Activated CD4-positive, alpha-beta T cell treated with anti-CD3 and anti-CD28 coated beads, Interleukin-2, amount 50 U/mL, for 4 hours (primary cell): ENCODE data around the gene NOTCH1.

Experiments used
- DNase-seq, 2 experiments: peaks; one replicate each; pipeline ENCODE4 v3.0.0-alpha.2; 2020

NOTCH1 gene

GRCh38 chr9:136530461-136531089 is 15.3 kb downstream of the NOTCH1 start:
- no peak for DNase-seq

DNA sequence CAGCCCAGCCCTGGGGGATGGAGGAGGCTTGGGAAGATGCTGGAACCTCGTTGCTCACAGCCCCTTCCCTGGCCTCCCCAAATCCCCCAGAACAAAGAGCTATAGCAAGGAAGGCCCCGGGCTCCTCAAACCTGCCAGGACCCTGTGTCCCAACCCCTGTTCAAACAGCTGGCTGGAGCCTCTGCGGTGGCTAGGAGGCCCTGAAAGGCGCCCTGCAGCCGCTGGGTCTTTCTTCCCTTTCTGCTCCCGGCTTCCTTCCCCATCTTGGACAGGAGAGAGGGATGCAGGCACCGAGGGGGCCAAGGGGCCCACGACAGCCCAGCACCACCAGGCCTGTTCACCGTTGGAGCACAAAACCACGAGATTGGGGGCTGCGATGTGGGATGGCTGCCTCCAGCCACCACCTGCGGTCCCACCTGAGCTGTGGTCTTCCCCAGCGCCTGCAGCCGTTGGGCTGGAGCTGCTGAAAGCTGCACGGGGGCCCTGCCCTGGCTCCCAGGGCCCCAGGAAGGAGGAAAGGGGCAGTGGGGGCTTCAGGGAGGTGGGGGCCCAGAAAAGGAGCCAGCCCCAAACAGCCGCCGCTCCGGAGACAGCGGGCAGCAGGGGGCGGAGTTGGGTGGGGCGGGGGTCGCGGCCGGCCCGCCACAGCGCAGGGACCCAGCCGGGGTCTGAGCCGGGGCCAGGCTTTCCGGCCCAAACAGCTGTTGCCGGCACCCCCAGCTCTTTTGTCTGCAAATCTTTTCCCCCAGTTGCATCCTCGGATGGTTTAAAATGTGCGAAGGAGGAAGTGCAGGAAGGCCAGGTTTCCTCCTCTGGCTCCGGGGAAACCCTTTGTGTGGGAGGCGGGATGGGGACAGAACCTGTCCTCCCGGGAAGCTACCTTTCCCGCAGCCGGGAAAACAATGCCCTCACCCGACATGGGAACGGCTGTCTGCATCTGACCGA is 16.1 kb downstream of the NOTCH1 start:
- no peak for DNase-seq

DNA sequence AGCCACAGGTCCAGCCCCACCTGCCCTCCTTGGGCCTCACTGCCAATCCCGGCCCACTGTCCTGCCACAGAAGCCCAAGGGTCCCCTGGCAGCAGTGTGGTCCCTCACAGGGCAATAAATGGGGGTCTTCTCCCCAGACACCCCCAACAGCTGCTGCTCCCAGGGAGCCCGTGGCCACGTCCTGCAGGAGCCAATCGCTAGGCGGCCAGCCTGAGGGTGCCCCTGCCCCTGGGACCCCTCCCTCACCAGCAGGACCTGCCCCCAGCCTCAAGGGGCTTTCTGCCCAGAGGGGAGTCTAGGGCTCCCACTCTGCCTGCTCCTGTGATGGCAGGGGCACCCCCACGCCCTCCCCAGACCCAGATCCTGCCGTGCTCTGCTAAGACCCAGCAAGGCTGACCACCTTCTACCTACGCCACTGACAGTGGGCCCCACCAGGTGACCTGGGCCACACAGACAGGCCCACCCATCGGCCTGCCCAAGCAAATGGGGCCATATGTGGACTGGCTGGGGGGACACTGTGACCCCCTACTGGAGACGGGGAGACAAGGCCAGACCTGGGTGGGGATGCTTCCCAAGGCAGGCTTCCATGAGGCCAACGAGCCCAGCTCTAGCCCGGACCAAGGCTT is 17.0 kb downstream of the NOTCH1 start:
- no peak for DNase-seq

DNA sequence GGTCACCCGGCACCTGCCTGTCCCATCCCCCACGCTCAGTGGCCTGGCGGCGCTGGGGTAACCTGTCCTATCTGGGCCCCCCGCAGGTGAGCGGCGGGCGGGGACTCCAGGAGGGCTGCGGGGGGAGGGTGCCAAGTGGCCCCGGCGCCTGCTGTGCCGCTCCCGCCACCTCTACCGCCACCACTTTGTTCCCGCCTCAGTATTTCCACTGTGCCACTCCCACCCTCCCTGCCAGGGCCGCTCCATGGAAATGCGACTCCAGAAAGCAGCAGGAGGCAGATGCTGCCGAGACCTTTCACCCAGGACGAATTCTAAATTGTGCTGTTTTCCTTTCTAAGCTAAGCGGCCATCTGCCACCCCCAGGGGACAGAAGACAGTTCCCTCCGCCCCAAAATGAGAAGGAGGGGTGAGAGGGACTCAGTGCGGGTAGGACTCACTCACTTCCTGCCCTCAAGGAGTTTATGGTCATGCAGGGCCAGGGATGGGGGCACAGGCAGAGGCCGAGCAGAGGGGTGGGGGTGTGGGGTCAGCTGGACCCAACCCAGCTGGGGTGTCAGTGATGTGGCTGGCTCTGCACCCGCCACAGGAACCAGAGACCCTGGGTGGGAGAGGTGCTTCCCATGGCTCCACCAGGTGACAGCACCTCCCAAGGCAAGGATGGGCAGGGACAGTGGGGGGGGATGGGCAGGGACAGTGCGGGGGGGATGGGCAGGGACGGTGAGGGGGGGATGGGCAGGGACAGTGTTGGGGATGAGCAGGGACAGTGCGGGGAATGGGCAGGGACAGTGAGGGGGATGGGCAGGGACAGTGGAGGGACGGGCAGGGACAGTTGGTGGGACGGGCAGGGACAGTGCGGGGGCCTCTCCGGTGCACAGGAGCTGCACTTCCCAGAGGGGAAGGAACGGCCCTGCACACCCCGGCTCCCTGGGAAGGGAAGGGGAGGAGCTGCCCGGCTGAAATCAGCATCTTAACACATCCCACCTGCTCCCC is 17.8 kb downstream of the NOTCH1 start:
- no peak for DNase-seq

DNA sequence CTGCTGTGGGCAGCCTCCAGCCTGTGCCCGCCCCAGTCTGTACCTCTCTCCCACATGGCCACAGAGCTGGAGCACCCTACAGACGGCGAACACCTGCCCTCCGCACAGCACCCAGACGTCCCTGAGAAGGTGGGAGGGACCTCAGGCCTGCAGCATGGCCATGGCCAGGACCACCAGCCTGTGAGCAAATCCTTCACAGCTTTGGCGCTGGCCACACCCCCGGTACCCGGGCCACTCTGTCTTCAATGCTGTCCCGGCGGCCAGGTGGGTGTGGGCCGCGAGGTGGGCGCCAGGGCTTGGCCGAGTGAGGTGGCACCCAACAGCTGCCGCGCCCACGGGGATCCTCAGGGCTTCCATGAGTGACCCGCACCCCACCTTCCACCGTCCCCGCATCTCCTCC is 18.7 kb downstream of the NOTCH1 start:
- no peak for DNase-seq

GRCh38 chr9:136526625-136527066 is 19.2 kb downstream of the NOTCH1 start:
- DNase-seq: no peak

GRCh38 chr9:136525841-136526499 is 19.9 kb downstream of the NOTCH1 start:
- no peak for DNase-seq

- no peak for DNase-seq
Observed at GRCh38 chr9:136525207-136525606, 20.6 kb downstream of the NOTCH1 start.

- DNase-seq: no peak
Observed at GRCh38 chr9:136522314-136523237, 23.3 kb downstream of the NOTCH1 start.

DNA sequence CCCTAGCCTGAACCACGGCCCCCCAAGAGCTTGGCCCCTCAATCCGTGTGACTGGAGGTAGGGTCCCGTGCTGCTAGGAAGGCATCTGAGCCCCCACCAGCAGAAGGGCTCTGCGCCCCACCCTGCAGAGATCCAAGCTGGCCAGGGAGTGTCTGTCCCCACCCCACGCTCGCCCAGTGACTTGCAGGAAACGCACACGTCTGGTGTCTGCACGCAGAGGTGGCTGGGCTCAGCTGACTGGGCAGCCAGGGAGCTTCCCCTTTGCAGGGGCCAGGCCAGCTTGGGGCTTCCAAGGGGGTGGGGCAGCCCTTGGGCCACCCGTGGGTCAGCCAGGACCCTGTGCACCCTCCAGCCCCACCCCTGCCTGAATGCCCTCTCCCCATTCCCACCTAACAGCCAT is 24.3 kb downstream of the NOTCH1 start:
- DNase-seq: no peak

DNA sequence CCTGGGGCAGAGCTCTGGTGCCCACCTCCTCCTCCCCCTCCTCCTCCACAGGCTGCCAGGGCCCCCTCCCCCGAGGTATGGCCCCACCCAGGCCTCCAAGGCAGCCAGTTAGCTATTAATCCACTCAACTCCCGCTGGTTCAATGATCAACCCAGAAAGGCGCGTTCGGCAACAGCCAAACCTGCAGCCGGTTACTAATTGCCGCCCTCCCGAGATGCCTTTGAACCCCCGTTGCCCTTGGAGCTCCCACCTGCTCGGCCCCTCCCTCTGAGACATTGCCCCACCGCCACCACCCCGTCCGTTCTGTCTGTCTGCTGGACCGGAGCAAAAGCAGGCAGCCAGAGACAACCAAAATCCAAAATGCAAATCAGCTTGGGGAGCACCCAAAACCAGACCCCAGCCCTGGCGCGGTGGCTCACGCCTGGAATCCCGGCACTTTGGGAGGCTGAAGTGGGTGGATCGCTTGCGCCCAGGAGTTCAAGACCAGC is 25.8 kb downstream of the NOTCH1 start:
- no peak for DNase-seq

DNA sequence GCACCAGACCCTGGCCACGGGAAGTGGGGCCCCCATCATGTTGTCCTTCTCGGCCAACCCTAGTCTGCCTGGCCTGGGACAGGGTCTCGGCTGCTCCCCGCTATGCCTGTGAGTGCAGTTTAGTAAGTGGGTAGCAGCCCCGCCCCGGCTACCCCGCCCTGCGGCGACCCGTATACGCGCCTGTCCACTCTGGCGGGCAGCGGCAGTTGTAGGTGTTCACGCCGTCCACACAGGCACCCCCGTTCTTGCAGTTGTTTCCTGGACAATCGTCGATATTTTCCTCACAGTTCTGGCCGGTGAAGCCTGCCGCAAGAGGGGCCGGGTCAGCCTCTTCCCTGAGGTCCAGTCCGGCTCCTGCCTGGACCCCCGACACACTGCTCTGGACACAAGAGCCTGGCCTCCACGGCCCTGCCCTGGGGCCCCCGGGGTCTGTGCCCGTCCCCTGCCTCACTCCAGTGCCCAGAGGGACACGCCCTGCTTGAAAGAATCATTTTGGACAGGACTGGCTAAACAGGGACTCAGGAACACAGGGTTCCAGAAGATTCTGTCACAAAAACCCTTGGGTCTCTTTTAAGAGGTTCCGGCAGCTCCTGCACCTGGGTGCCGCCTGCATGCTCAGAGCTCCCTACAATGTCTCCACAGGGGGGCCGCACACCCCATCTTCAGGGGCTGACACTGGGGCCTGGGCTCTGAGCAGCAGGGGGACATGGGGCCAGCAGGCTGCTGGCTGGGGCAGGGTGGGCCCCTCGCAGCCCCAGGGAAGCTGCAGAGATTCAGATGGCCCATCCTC is 26.4 kb downstream of the NOTCH1 start:
- no peak for DNase-seq

- DNase-seq: no peak
Observed at GRCh38 chr9:136518623-136519022, 27.2 kb downstream of the NOTCH1 start.

DNA sequence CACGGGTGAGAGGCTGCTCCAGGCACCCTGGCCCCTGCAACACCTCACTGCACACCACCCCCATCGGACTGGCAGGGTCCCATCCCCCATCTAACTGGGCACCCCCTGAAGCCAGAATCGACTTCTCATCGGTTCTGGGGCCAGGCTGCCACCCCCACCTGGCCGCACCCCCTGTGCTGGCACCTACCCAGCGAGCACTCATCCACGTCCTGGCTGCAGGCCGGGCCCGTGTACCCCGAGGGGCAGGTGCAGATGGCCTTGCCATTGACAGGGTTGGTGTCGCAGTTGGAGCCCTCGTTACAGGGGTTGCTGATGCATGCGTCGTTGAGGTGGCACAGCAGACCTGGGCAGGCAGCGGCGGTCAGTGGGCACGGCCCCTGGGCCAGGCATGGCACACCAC is 27.9 kb downstream of the NOTCH1 start:
- DNase-seq: no peak

DNA sequence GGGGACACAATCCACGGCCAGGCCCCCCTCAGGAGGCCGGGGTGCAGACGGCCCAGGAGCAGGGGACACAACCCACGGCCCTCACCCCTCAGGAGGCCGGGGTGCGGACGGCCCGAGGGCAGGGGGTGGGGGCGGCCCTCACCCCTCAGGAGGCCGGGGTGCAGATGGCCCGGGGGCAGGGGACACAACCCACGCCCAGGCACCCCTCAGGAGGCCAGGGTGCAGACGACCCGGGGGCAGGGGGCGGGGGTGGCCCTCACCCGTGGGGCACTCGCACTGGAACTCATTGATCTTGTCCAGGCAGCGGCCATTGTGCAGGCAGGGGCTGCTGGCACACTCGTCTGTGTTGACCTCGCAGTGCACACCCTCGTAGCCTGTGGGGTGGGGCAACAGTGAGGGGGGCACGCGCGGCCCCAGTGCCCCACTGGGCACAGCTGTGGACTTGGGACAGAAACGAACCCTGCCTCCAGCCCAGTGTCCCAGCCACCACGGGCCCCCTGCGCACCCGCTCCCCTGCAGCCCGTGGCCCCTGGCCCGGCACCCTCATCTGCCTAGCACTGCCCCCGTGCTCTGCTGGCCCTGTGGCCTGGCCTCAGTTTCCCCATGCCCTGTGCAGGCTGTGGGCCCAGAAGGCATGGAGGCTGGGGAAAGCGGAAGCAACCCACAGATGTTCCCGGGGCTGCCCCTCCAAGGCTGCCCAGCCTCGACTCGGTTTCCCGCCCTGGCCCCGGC is 28.7 kb downstream of the NOTCH1 start:
- DNase-seq: no peak

DNA sequence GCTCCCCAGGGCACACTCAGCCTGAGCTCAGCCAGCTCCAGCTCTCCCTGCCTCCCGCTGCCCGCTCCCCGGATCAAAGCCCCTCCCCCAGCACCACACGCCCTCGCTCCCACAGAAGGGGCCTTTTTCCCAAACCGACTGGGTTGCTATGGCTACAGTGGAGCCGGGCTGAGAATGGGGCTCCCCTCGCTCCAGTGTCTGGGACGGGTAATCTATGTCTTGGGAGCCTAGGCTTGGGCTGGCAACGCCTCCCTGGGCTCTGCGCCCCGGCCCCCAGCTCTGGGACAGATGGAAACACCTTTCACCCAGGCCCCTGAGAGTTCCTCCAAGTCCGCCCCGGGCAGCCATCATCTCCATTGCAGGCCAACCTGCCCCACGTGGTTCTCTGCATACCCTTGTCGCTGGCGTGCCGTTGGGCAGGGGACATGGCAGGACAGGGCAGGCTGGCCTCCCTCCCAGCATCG is 29.6 kb downstream of the NOTCH1 start:
- DNase-seq: no peak

- DNase-seq: no peak
Observed at GRCh38 chr9:136515276-136515675, 30.6 kb downstream of the NOTCH1 start.

DNA sequence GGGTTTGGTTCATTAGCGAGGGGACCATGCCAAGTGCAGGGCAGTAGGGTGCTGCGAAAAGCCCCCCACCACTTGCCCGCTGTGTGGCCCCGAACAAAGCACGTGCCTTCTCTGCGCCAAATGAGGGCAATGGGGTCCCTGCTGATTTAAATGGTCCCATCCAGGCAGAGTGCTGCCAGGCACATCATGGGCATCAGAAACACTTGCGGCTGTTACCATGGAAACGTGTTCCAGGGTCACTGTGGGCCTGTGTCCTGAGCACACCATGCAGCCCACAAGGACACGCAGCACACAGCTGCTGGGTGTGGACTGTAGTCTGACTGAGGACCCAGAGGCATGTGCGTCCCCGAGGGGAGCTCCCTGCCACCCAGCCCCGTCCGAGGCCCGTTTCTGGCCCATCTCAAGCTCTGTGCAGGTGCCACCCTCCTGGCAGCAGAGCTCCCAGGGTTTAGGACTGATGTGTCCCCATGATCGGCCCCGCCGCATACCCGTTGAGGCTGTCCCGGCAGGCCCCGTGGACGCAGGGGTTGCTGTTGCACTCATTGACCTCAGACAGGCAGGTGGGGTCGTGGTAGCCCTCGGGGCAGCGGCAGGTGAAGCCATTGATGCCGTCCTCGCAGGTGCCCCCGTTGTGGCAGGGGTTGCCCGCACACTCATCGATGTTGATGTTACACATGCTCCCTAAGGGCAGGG is 31.7 kb downstream of the NOTCH1 start:
- no peak for DNase-seq
